NCI-H2029 treated with DMSO at 0.1 percent for 48 hours (cell line): ENCODE measurements around the gene GAS7.

Source experiments
- DNase-seq: peaks from one replicate; lab custom pipeline; 2025; lab: John Stamatoyannopoulos, UW

GAS7 gene

DNA sequence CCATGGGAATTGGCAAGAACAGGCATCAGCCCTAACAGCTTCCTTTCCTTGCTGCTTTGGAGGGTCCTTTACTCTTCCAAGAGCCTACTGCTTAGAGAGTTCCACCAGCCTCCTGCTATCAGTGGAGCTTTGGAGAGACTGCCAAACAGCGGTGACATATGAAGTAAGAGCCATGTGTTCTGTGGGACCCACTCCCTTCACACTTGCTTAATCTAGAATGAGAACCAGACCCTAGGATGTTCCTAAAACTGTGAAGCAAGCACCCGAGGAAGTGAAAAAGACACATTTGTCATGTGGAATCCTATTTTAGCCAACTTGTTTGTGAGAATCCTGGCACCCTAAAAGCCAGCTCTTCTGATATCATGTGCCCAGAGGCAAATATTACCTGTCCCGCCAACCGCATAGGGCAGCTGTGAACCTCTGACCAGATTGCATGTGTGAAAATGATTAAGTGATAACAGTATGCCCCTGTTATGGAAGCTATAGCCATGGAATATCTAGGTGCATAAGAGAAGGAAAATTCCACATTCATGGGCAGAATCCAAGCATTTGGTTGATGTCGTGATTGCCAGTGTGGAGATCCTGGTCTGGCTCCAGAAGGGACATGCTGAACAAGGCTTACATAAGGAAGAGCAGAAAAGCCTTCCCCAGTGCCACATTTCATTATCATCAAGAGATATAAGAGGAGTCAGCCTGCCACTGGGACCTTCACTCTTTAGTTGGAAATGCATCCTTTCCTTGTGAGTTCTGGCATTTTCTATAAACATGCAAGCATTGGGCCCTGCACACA, 312.1 kb downstream of the GAS7 start:
- DNase-seq = no peak

DNA sequence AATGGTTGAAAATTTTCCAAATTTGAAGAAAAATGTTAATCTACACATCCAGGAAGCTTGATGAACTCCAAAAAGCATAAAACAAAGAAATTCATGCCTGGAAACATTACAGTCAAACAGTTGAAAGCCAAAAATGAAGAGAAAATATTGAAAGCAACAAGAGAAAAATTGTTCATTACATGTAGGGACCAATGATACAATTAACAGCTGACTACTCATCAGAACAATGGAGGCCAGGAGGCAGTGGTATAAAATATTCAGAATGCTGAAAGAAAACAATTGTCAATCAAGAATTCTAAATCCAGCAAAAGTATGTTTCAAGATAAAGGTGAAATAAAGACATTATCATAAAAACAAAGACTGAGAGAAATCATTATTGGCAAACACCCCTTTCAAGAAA, 315.0 kb downstream of the GAS7 start:
- DNase-seq = no peak

- no peak for DNase-seq
These were observed 317.8 kb downstream of the GAS7 start for GRCh38 chr17:9880582-9880999.

DNA sequence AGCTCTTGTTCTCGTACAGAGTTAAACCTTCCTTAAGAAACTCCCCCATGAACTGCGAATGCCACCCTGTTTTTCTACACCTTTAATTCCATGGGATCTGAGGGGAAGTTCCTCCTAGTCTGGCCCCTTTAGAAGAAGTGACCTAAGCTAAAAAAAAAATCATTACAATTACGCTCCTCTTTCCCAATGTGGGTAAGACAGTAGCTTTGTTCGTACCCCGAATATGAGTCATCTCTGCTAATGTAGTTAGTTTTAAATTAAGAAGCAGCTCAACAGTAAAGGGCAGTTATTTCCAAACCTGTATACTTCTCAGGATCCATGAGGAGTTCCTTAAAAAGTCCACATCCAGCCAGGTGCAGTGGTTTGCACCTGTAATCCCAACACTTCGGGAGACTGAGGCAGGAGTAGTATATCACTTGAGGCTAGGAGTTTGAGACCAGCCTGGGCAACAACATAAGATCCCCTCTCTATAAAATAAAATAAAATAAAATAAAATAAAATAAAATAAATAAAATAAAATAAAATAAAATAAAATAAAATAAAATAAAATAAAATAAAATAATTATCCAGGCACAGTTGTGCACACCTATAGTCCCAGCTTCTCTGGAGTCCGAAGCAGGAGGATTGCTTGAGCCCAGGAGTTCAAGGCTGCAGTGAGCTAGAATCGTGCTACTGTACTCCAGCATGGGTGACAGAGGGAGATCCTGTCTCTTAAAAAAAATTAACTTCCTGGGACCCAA, 319.4 kb downstream of the GAS7 start:
- no peak for DNase-seq

- DNase-seq = no peak
These were observed 320.1 kb downstream of the GAS7 start for GRCh38 chr17:9878356-9878755.

DNA sequence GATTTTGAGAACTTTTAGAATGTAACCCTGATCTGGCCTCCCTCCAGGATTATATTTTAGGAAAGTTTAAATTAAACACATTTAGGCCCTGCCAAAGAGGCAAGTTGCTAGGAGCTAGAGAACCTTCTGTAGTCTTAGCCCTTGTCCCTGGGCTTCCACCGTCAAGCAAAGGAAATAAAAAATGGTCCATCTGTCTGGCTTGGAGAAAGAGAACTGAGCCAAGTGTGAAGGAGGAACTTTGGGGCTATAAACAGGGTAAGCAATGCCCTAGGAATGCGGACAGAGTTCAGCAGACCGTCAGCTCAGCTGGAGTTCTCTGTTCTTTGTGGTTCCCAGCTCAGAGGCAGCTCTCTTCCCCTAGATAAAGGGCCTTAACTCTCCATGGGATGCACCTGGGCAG, 323.0 kb downstream of the GAS7 start:
- no peak for DNase-seq

DNA sequence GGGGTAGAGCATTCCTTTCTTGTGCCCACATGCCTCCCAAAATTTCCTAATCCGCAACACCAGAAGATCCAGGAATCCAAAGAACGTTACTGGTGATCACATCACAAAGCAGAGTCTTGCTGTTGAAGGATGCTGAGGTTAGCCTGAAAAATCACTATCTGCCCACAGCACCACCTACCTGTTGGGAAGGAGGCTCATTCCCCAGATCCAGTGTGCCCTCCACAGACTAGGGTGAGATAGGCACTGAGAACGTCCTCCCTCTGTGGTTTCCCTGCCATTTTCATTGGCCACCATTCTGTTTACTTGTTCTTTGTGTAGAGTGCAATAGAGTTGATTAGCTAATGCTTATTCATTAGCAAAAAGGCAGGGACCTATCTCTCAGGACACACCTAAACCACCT, 323.7 kb downstream of the GAS7 start:
- DNase-seq = no peak

DNA sequence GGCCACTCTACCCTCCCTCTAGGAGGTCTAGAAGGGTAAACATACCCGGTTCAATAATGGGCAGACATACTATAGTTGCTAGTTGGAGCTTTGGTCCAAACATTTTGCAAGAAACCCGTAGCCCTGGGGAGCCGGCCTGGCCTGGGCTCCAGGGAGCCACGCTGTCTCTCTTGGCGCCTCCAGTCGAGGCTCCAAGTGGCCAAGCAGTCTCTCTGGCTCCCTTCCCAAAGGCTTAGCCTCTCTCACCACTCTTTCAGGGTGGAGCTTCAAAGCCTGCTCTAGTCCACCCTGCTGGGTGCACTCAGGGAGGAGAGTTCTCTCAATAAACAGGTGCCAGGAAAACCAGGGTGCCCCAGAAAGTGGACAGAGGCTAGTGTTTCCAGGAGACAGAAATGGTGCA, 325.6 kb downstream of the GAS7 start:
- no peak for DNase-seq

GRCh38 chr17:9868552-9868951, 329.9 kb downstream of the GAS7 start:
- DNase-seq = no peak

GRCh38 chr17:9865586-9865985, 332.8 kb downstream of the GAS7 start:
- DNase-seq = no peak

- no peak for DNase-seq
These were observed 335.5 kb downstream of the GAS7 start for GRCh38 chr17:9862949-9863348.

GRCh38 chr17:9862220-9862619, 336.2 kb downstream of the GAS7 start:
- DNase-seq = no peak

DNA sequence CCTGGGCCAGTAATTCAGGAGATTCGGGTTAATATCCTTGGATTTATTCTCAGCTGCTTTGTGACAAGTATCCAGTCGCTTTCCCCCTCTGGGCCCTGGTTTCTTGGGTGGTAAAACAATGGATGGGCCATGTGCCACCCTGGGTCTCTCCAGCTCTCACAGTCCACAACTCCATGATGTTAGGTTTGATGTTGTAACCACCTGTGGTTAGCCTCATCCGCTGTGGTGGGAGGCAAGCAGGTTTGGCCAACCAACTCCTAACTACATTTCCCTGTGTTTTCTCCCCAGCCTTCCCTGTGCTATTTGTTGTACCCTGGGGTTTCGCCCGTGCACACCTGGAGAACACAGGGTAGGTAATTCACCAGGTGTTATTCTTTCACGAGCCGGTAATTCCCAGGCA, 337.6 kb downstream of the GAS7 start:
- no peak for DNase-seq
